Progenitor cell of endocrine pancreas (in vitro differentiated cells): ENCODE measurements around the gene TMEM31. TPM values are rescaled to one million over a fixed set of nuclear protein-coding genes. Genes with fewer than 3 reads are reported as not detected.

Experiments used
- DNase-seq: peaks from one replicate; pipeline ENCODE4 v3.0.0; 2021; ENCODE audit warnings: low spot score; ENCODE audit not compliant: unreplicated experiment
- H3K27ac Mint-ChIP-seq: 2 replicates; pipeline ENCODE4 v1.8.0; 2021; ENCODE audit warnings: mild to moderate bottlenecking, moderate library complexity, mixed read lengths
- H3K27me3 Mint-ChIP-seq: 2 replicates; pipeline ENCODE4 v1.8.0; 2021; ENCODE audit warnings: mixed read lengths
- H3K36me3 Mint-ChIP-seq: 2 replicates; pipeline ENCODE4 v1.8.0; 2022; ENCODE audit warnings: mixed read lengths; ENCODE audit not compliant: insufficient read depth
- H3K4me1 Mint-ChIP-seq: 2 replicates; pipeline ENCODE4 v1.8.0; 2021; ENCODE audit warnings: low read depth, mixed read lengths
- H3K4me3 Mint-ChIP-seq: 2 replicates; pipeline ENCODE4 v1.8.0; 2021; ENCODE audit warnings: low read depth, mild to moderate bottlenecking, moderate library complexity, mixed read lengths
- H3K9me3 Mint-ChIP-seq: 2 replicates; pipeline ENCODE4 v1.8.0; 2021; ENCODE audit warnings: low read depth, mixed read lengths
- total RNA-seq: library from RNA; stranded (reverse); gene quantifications from 2 replicates; pipeline ENCODE4 v1.2.1, GENCODE V29; 2021
- TF ChIP-seq, protein P1 (sequence below): fragments of 200-600 bp; sonication (generic); IDR thresholded peaks from one replicate; pipeline ENCODE4 v1.5.0; 2021; ENCODE audit warnings: antibody characterized with exemption, mild to moderate bottlenecking; ENCODE audit not compliant: unreplicated experiment

Gene TMEM31
- total RNA-seq, 1 donor from 2014 or later, result 0.55 TPM

DNA sequence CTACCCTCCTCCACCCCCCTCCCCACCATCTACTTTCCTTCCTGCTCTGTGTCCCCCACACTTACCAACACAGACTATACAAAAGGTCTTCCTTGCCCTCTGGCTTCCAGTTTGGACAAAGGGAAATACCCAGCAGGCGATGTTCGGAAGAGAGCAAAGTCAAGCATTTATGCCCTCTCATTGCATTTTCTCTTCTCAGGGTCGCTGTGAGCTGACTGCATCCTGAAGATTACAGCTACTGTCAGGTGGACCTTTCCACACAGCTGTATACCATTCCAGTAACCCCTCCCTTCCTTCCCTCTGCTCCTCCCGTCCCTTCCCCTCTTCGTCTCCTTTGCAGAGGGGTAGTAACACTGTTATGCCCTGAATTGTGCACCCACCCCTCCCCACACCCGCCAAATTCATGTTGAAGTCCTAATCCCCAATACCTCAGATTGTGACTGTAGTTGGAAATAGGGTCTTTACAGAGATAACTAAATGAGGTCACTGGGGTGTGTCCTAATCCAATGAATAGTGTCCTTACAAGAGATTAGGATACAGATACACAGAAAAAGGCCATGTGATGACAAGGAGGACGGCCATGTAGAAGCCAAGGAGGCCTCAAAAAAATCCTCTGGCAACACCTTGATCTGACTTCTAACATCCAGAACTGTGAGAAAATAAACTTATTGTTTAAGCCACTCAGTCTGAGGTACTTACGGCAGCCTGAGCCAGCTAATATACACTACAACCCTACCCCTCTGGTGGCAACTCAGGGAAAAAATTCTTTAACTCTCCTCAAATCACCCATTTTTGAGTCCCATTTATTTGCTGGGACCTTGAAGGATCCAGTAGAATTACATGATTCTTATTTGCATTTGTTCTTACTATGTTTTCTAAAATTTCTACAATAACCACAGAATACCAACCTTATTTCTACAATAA is 35.9 kb upstream of the TMEM31 start:
- Mint-ChIP-seq H3K9me3 (no peaks in the 10 kb centered on the region), H3K4me1 (peaks cover 3% of the 10 kb centered on the region), H3K27ac (peak overlapping the region; percentile 73), H3K27me3 (no peaks in the 10 kb centered on the region), H3K4me3 (no peak overlapping the region), H3K36me3 (peaks cover 27% of the 10 kb centered on the region)
- TF ChIP-seq, protein P1, sequence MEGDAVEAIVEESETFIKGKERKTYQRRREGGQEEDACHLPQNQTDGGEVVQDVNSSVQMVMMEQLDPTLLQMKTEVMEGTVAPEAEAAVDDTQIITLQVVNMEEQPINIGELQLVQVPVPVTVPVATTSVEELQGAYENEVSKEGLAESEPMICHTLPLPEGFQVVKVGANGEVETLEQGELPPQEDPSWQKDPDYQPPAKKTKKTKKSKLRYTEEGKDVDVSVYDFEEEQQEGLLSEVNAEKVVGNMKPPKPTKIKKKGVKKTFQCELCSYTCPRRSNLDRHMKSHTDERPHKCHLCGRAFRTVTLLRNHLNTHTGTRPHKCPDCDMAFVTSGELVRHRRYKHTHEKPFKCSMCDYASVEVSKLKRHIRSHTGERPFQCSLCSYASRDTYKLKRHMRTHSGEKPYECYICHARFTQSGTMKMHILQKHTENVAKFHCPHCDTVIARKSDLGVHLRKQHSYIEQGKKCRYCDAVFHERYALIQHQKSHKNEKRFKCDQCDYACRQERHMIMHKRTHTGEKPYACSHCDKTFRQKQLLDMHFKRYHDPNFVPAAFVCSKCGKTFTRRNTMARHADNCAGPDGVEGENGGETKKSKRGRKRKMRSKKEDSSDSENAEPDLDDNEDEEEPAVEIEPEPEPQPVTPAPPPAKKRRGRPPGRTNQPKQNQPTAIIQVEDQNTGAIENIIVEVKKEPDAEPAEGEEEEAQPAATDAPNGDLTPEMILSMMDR, result no peak
- no peak for DNase-seq

DNA sequence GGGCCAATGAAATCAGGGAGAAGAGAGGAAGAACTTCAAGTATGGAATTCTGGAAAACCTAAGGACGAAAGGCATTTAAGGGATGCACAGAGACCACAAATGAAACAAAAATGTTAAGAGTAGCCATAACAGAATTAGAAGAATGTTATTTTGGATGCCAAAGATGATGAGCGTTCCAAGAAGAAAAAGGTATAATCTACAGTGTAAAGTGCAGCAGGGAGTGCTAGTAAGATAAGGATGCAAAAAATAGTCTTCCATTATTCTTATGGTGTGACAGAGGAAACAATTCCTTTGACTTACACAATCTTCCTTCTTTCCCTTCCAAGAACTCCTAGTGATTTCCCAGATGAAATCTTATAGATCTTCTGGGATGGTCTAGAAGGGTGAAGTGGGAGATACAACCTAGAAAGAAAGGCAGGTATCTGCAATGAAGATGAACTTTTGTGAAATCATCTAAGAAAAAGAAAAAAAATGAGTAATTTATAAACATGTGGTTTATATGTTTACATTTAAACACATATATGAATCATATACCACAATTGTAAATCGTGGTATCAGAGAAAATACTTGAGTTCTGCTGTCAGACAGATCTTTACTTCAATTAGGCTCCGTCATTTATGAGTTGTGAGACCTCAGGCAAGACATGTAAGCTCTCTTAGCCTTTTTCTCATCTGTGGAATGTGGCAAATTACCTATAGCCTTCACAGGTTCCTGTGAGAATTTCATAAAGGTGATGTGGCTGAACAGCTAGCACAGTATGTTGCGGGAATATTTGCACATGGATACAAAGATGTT is 32.3 kb upstream of the TMEM31 start:
- Mint-ChIP-seq H3K9me3 (no peaks in the 10 kb centered on the region), H3K27ac (peak overlapping the region; percentile 12), H3K36me3 (peaks cover 28% of the 10 kb centered on the region), H3K27me3 (no peaks in the 10 kb centered on the region), H3K4me1 (peaks cover 4% of the 10 kb centered on the region), H3K4me3 (no peak overlapping the region)
- TF ChIP-seq, protein P1, result no peak
- no peak for DNase-seq

DNA sequence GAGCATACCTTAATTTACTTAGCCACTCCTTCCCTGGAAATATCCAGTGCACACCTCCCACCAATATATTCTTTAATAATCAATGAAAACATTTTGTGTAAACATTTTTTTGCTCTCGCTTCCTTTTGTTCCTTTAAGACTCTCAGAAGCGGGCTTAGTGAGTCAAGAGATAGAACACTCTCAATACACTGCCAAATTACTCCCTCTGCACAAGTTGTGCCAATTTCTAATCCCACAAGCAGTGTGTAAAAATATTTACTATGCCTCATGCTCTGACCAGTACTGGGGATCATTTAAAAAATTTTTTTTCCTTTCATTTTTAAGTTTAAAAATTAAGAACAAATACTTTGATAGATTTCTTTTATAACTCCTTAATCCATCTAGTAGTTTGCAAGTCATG is 29.3 kb upstream of the TMEM31 start:
- H3K27ac Mint-ChIP-seq, result no peak overlapping the region
- TF ChIP-seq, protein P1, result no peak
- no peak overlapping the region for H3K4me3 Mint-ChIP-seq
- H3K9me3 Mint-ChIP-seq, result no peaks in the 10 kb centered on the region
- no peak for DNase-seq
- H3K27me3 Mint-ChIP-seq, result no peaks in the 10 kb centered on the region
- peaks cover 28% of the 10 kb centered on the region for H3K36me3 Mint-ChIP-seq
- H3K4me1 Mint-ChIP-seq, result peaks cover 10% of the 10 kb centered on the region

DNA sequence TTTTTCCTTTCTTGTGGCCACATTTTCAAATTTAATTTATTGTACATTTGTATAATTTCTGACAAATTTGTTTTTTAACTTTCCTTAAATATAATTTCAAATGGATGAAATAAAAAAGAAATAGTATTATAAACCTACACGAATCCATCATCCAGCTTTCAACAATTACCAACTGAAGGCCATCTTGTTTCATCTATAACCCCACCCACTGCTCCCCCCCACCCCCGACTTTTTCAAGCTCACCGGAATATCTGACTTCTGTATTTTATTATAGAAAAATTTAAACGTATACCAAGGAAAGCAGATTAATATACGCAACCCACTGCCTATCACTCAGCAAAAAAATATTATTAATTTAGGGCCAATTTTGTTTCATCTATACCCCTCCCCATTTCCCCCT is 25.3 kb upstream of the TMEM31 start:
- TF ChIP-seq, protein P1, result no peak
- Mint-ChIP-seq H3K4me3 (no peak overlapping the region), H3K27me3 (no peaks in the 10 kb centered on the region), H3K27ac (peak overlapping the region; percentile 94), H3K36me3 (peaks cover 8% of the 10 kb centered on the region), H3K9me3 (no peaks in the 10 kb centered on the region), H3K4me1 (peaks cover 7% of the 10 kb centered on the region)
- no peak for DNase-seq
